GM18526 (cell line): ENCODE data around the gene PCDH8.

Source experiments
- POLR2A ChIP-seq: IDR thresholded peaks from 3 replicates; pipeline ENCODE4 v1.6.1; 2011; ENCODE audit not compliant: insufficient read length; ENCODE audit errors: extremely low read depth

Gene PCDH8

DNA sequence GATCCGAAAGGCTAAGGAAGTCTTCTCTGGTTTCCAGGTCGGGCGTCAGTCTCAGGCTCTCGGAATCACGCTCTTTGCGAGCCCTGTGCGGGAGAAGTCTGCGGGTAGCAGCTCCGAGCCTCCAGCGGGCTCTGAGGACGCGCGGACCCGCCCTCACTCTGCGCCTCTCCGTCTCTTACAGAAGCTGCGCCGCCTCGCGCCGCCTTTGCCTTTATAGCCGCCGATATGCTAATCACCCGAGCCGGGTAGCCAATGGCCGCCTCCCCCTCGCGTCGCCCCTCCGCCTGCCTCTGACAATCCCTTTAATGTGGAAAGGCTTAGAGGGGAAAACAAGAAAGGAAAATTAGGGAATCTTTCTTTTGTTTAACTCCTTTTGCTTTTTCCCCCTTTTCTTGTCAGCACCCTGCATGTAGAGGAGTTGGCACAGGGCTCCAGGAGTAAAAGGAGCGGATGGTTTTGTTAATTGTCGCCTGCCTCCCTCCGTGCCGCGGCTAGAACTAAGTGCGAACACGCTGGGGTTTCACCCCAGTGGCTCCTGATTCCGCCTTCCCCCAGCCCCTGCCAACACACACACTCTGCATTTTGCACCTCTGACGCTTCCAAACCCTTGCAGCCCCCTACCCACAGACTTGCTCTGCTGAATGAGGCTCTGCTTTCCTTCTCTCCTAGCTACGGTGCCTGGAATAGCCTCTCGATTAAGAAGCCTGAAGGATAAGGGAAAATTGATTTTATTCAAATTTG is at the start of gene PCDH8:
Gene PCDH8 (minus strand): TSS at position 186 of the 741 bp plus-strand sequence. CDS start 204 bp downstream, outside the sequence.
- TF ChIP-seq POLR2A = no peak

DNA sequence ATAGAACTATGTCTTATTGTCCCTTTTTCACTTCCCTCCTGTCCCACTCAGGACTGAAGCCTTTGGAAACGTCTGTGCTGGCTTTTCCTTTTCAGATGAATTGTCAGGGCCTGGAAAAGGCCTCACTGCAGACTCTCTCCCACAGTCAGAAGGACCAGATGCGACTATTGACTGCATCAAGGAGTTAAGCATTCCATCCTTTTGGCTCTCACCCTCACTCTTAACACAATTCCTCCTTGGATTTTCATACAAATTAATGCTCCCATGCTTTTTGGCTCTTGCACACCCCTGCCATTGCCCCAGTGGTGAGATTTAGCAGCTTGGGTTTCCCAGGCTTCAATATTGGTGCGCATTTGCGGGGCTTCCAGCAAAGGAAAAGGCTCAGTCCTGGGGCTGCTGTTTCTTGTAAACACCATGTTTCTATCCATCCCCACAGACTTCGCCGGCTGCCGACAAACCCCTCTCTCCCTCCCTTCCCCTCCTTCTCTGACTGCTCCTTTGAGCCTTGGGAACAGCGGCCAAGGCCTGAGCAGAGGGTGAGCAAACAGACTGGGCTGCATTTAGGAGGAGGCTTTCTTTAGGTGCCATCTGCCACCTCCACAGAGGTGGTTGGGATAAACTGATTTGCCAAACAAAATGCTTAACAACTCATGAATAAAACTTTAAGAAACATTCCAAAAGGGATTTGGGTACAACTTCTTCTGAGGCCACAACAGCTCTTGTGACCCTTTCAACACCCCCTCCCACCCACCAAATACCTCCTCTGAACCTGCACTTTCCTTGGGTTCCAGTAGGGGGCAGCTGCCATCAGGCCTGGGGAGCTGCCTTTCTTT is 48.6 kb upstream of the PCDH8 start:
- no peak for TF ChIP-seq POLR2A

GRCh38 chr13:52894413-52894812 is 46.0 kb upstream of the PCDH8 start:
- TF ChIP-seq POLR2A = no peak

GRCh38 chr13:52892925-52893324 is 44.5 kb upstream of the PCDH8 start:
- TF ChIP-seq POLR2A = no peak

DNA sequence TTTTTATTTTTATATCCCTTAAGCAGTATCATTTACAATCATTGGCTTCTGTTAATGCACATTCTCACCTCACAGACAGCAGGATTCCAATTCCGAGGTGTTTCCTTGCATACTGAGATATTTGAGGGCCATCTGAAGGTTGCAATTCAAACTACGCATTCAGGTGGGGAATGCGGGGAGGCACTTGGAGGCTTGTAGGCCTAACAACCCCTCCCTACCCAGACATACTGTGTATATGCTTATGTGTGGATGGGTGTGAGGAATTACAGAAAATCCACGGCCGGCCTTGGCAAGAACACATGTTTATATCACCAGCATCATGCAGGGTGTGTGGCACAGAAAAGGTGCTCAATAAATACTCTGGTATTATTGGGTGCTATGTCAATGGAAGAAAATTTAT is 43.3 kb upstream of the PCDH8 start:
- TF ChIP-seq POLR2A = no peak

DNA sequence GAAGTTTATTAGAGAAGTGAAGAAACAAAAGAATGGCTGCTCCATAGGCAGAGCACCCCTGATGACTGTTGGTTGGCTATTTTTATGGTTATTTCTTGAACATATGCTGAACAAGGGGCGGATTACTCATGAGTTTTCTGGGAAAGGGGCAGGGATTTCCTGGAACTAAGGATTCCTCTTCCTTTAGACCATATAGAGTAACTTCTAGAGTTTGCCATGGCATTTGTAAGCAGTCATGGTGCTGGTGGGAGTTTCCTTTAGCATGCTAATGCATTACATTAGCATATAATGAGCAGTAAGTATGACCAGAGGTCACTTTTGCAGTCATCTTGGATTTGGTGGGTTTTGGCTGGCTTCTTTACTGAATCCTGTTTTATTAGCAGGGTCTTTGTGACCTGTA is 38.7 kb upstream of the PCDH8 start:
- TF ChIP-seq POLR2A = no peak

DNA sequence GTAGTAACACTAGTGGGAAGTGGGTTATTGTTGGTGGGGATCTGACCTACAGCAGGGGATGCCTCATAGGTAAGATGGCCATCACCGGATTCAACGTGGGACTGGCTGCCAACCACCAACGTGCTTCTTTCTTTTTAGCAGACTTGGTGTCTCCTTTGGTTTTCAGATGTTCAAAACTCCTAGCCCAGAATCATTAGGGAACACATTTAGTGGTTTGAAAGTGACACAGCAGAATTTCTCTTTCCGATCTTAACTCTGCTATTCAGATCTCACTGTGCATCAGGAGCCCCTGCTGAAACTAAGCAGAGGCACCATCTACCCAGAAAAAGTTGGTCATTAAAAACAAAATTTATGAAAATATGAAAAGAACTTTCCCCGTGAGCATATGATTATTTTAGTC is 36.7 kb upstream of the PCDH8 start:
- no peak for TF ChIP-seq POLR2A

DNA sequence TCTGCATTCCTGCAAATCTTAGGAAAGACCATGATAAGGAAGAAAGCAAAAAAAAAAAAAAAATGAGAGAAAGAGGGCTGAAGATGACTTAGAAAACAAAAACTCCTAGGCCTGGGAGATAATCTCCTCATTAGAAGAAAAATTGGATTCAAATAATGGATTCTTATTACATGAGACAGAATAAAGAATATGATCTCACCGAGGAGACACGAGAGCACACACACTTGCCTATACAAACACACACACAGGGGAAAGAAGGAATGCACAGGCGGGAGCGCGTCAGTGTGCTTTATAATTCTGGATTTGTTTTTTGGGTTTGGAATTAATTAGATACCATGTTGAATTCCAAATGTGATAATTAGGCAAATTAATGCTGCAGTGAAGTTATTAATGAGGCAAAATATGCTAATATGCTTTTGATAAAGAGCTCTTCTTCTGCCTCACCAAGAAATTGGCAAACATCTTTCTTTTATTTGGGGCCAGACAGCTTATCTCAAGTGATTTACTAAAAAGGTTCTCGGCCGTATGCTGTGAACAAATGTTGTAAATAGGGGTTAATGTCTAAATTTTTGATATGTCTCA is 36.1 kb upstream of the PCDH8 start:
- TF ChIP-seq POLR2A = no peak

- no peak for TF ChIP-seq POLR2A
Measured at GRCh38 chr13:52882785-52883184, 34.3 kb upstream of the PCDH8 start.

DNA sequence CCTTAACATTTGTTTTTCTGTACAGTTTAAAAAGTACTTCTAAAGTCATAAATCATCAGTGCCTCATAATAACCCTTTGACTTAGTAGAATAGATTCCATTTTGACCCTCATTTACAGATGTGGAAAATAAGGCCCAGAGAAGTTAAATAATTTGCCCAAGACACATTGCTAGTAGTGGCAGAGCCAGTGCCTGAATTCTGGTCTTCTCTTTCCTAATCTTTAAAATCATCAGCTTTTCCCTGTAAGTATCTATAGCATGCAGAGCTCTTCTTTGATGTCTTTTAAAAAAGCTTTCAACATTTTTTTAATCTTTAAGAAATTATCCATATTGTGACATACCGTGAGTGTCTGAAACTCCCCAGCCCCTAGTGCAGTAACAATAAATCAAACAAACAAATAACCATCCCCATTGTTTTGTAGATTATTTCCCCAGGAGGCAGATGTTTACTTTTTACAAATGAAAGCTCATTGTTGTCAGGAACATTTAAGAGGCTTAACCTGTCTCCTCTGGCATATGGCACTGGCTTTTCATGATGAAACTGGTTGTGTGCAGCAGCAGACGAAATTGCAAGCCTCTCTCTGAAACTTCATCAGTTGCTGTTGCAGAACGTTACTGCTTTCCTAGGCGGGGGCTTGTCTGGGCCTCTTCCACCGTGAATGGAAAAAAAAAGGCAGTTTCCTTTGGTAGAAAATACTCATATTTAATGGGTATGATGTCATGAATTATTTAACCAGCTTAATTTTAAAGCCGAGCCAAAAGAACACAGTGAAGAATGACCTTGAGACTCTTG is 31.7 kb upstream of the PCDH8 start:
- no peak for TF ChIP-seq POLR2A

GRCh38 chr13:52878831-52879230 is 30.4 kb upstream of the PCDH8 start:
- TF ChIP-seq POLR2A = no peak

GRCh38 chr13:52870143-52870542 is 21.7 kb upstream of the PCDH8 start:
- TF ChIP-seq POLR2A = no peak

- no peak for TF ChIP-seq POLR2A
Measured at GRCh38 chr13:52869621-52870020, 21.2 kb upstream of the PCDH8 start.

- no peak for TF ChIP-seq POLR2A
Measured at GRCh38 chr13:52869050-52869449, 20.6 kb upstream of the PCDH8 start.

DNA sequence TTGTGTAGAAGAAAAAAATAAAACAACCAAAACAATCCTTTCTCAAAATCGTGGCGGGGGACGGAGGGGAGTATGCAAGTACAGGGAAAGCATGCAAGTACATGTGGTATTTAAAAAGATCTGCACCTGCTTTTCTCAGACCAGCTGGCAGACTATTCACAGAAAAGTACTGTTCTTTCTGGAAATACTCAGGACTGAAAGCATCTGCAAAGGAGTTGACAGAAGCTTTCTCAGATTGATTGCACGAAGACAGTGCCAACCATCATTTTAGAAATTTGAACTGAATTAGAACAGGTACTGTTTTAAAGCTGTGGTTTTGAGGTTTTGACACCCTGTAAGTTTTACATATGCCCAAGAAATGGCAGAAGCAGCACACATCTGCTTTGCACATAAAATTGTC is 19.8 kb upstream of the PCDH8 start:
- TF ChIP-seq POLR2A = no peak
